ENCODE results near the gene PRKAB1.

Gene PRKAB1

DNA sequence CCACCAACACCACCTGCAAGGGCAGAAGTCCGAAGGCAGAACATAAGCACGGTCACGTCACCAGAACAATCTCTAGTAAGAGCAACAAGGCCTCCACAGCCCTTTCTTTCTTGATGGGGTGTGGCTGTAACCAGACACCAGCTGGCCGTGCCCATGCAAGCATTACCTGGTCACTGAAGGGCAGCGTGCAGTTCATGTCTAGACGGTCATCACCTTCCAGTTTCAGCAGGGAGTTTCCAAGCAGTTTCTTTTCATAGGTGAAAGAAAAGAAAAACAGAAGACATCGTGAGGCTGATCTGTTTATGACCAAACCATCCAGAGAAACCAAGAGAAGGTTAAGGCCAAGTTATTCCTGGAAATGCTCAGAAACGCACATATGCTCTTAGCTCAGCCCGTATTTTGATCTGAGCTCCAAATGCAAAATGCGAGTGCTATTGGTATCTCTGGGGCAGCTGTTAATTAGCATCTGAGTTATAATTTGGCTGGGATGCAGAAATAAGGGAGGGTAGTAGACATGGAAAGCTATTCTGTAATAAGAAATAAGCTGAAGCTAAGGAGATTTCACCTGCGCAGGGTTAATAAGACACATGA, 42.5 kb downstream of the PRKAB1 start:
- no peak for TF ChIP-seq CTCF (IDR thresholded peaks at IDR 0.05; ENCODE audit: low read depth, low read length, missing control alignments)
- H3K4me3 ChIP-seq (replicated peaks; ENCODE audit: low read depth, low read length) = no peak overlapping the region
- no peak for DNase-seq (ENCODE audit: extremely low read depth, low read depth)

- no peak for DNase-seq (ENCODE audit: extremely low read depth, low read depth)
- no peak for TF ChIP-seq CTCF (IDR thresholded peaks at IDR 0.05; ENCODE audit: low read depth, low read length, missing control alignments)
- no peak overlapping the region for H3K4me3 ChIP-seq (replicated peaks; ENCODE audit: low read depth, low read length)
Measured at GRCh38 chr12:119710965-119711551, 43.1 kb downstream of the PRKAB1 start.

DNA sequence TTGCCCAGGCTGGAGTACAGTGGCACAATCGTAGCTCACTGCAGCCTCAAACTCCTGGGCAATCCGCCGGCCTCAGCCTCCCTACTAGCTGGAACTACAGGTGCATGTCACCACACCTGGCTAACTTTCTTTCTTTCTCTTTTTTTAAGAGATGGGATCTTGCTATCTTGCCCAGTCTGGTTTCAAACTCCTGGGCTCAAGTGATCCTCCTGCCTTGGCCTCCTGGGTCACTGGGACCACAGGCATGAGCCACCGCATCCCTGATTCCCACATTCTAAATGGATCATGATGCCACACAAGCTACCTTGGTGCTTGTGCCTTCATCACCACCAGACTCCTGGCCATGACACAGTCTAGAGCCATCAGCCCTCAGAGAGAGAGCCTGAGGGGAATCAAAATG, 43.8 kb downstream of the PRKAB1 start:
- no peak for TF ChIP-seq CTCF (IDR thresholded peaks at IDR 0.05; ENCODE audit: low read depth, low read length, missing control alignments)
- DNase-seq (ENCODE audit: extremely low read depth, low read depth) = no peak
- no peak overlapping the region for H3K4me3 ChIP-seq (replicated peaks; ENCODE audit: low read depth, low read length)

DNA sequence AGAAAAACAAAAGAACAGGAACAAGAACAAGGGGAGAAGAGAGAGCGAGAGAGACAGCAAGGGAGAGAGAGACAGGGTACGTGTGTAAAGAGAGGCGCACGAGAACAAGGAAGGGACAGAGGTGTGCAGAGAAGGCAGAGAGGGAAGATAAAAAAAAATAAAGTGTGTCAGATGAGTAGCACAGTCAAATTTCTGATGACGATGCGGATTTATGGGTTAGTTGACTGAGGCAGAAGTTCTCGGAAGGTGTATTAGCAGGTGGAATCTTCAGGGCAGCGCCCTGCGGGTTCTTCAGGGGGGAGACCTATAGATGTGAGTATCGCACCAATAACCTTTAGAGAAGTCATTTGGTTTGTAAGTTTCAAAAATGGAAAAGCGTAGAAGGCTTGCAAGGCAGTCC, 44.8 kb downstream of the PRKAB1 start:
- H3K4me3 ChIP-seq (replicated peaks; ENCODE audit: low read depth, low read length) = no peak overlapping the region
- DNase-seq (ENCODE audit: extremely low read depth, low read depth) = no peak
- no peak for TF ChIP-seq CTCF (IDR thresholded peaks at IDR 0.05; ENCODE audit: low read depth, low read length, missing control alignments)

DNA sequence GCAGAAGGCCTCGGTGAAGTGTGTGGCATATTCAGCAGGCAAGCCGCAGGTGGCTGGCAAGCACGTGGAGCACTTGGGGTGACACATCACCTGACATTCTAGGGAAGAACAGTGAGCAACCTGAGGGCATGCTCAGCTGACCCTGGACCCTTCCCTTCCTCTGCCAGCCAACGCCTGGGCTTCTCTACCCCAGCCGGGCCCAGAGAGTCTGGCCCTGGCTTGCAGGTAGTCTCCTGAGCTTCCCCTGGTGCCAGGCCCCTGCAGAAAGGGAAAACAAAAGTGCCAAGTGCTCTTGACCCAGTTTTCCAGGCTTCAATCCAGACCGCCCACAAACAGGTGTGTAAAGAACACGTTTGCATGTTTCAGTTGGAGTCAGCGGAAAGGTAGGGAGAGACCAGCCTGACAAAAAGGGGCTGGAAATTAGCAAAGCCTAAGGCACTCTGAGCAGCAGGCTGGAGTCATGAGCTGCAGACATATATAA, 45.7 kb downstream of the PRKAB1 start:
- no peak for TF ChIP-seq CTCF (IDR thresholded peaks at IDR 0.05; ENCODE audit: low read depth, low read length, missing control alignments)
- H3K4me3 ChIP-seq (replicated peaks; ENCODE audit: low read depth, low read length) = no peak overlapping the region
- DNase-seq (ENCODE audit: extremely low read depth, low read depth) = no peak

DNA sequence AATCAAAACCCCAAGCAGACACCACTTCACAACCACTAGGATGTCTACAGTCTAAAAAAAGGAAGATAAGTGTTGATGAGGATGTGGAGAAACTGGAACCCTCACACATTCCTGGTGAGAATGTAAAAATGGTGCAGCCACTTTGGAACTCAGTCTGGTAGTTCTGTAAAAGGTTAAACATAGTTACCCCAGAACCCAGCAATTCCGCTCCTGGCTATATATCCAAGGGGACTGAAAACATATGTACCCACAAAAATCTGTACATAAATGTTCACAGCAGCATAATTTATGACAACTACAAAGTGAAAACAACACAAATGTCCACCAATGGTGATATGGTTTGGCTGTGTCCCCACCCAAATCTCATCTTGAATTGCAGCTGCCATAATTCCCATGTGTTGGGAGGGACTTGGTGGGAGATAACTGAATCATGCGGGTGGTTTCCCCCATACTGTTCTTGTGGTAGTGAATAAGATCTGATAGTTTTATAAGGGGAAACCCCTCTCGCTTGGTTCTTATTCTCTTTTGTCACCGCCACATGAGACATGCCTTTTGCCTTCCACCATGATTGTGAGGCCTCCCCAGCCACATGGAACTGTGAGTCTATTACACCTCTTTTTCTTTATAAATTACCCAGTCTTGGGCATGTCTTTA, 46.8 kb downstream of the PRKAB1 start:
- no peak for TF ChIP-seq CTCF (IDR thresholded peaks at IDR 0.05; ENCODE audit: low read depth, low read length, missing control alignments)
- no peak for DNase-seq (ENCODE audit: extremely low read depth, low read depth)
- no peak overlapping the region for H3K4me3 ChIP-seq (replicated peaks; ENCODE audit: low read depth, low read length)
